ENCODE data around the gene LPCAT2.

LPCAT2 gene

GRCh38 chr16:55471448-55472097 is 37.3 kb upstream of the LPCAT2 start:
- H3K27ac ChIP-seq (ENCODE audit: low read length), result no peak overlapping the region
- H3K4me1 ChIP-seq (ENCODE audit: control insufficient read depth, low read depth, low read length), result peaks cover 14% of the 10 kb centered on the region
- no peak overlapping the region for H3K9ac ChIP-seq (ENCODE audit: low read length)
- H3K36me3 ChIP-seq (ENCODE audit: control insufficient read depth, low read depth, low read length), result no peaks in the 10 kb centered on the region
- H3K9me3 ChIP-seq (ENCODE audit: control insufficient read depth, low read depth, low read length), result no peaks in the 10 kb centered on the region
- no peak overlapping the region for H3K4me3 ChIP-seq (ENCODE audit: low read length)
- H3K27me3 ChIP-seq (ENCODE audit: control insufficient read depth, insufficient read depth, low read length), result peaks cover 15% of the 10 kb centered on the region

GRCh38 chr16:55473587-55473986 is 35.3 kb upstream of the LPCAT2 start:
- Histone ChIP-seq H3K27ac (ENCODE audit: low read length) (no peak overlapping the region), H3K9ac (ENCODE audit: low read length) (no peak overlapping the region), H3K36me3 (ENCODE audit: control insufficient read depth, low read depth, low read length) (no peaks in the 10 kb centered on the region), H3K9me3 (ENCODE audit: control insufficient read depth, low read depth, low read length) (no peaks in the 10 kb centered on the region), H3K4me1 (ENCODE audit: control insufficient read depth, low read depth, low read length) (peaks cover 17% of the 10 kb centered on the region), H3K27me3 (ENCODE audit: control insufficient read depth, insufficient read depth, low read length) (peaks cover 34% of the 10 kb centered on the region), H3K4me3 (ENCODE audit: low read length) (no peak overlapping the region)

- H3K9ac ChIP-seq (ENCODE audit: low read length), result no peak overlapping the region
- H3K4me3 ChIP-seq (ENCODE audit: low read length), result no peak overlapping the region
- no peaks in the 10 kb centered on the region for H3K9me3 ChIP-seq (ENCODE audit: control insufficient read depth, low read depth, low read length)
- H3K27ac ChIP-seq (ENCODE audit: low read length), result no peak overlapping the region
- H3K36me3 ChIP-seq (ENCODE audit: control insufficient read depth, low read depth, low read length), result no peaks in the 10 kb centered on the region
- H3K4me1 ChIP-seq (ENCODE audit: control insufficient read depth, low read depth, low read length), result peaks cover 20% of the 10 kb centered on the region
- H3K27me3 ChIP-seq (ENCODE audit: control insufficient read depth, insufficient read depth, low read length), result peaks cover 40% of the 10 kb centered on the region
Observed at GRCh38 chr16:55474821-55475220, 34.1 kb upstream of the LPCAT2 start.

- peaks cover 51% of the 10 kb centered on the region for H3K27me3 ChIP-seq (ENCODE audit: control insufficient read depth, insufficient read depth, low read length)
Observed at GRCh38 chr16:55475919-55476318, 33.0 kb upstream of the LPCAT2 start.

GRCh38 chr16:55476625-55477533 is 32.0 kb upstream of the LPCAT2 start:
- no peak overlapping the region for H3K9ac ChIP-seq (ENCODE audit: low read length)
- H3K36me3 ChIP-seq (ENCODE audit: control insufficient read depth, low read depth, low read length), result no peaks in the 10 kb centered on the region
- no peak overlapping the region for H3K4me3 ChIP-seq (ENCODE audit: low read length)
- no peak overlapping the region for H3K27ac ChIP-seq (ENCODE audit: low read length)
- peaks cover 52% of the 10 kb centered on the region for H3K27me3 ChIP-seq (ENCODE audit: control insufficient read depth, insufficient read depth, low read length)
- H3K9me3 ChIP-seq (ENCODE audit: control insufficient read depth, low read depth, low read length), result no peaks in the 10 kb centered on the region
- H3K4me1 ChIP-seq (ENCODE audit: control insufficient read depth, low read depth, low read length), result peaks cover 21% of the 10 kb centered on the region

More at GRCh38 chr16:55475919-55476318, 33.0 kb upstream of the LPCAT2 start:
- H3K4me3 ChIP-seq (ENCODE audit: low read length), result no peak overlapping the region
- H3K9me3 ChIP-seq (ENCODE audit: control insufficient read depth, low read depth, low read length), result no peaks in the 10 kb centered on the region
- H3K36me3 ChIP-seq (ENCODE audit: control insufficient read depth, low read depth, low read length), result no peaks in the 10 kb centered on the region
- no peak overlapping the region for H3K27ac ChIP-seq (ENCODE audit: low read length)
- no peak overlapping the region for H3K9ac ChIP-seq (ENCODE audit: low read length)
- H3K4me1 ChIP-seq (ENCODE audit: control insufficient read depth, low read depth, low read length), result peaks cover 18% of the 10 kb centered on the region

GRCh38 chr16:55477736-55478135 is 31.1 kb upstream of the LPCAT2 start:
- no peak overlapping the region for H3K4me3 ChIP-seq (ENCODE audit: low read length)
- peaks cover 52% of the 10 kb centered on the region for H3K27me3 ChIP-seq (ENCODE audit: control insufficient read depth, insufficient read depth, low read length)
- no peak overlapping the region for H3K27ac ChIP-seq (ENCODE audit: low read length)
- no peaks in the 10 kb centered on the region for H3K9me3 ChIP-seq (ENCODE audit: control insufficient read depth, low read depth, low read length)
- H3K36me3 ChIP-seq (ENCODE audit: control insufficient read depth, low read depth, low read length), result no peaks in the 10 kb centered on the region
- H3K4me1 ChIP-seq (ENCODE audit: control insufficient read depth, low read depth, low read length), result peaks cover 21% of the 10 kb centered on the region
- no peak overlapping the region for H3K9ac ChIP-seq (ENCODE audit: low read length)

- Histone ChIP-seq H3K4me3 (ENCODE audit: low read length) (peak within 1 kb of the TSS; percentile 73), H3K9me3 (ENCODE audit: control insufficient read depth, low read depth, low read length) (no peaks in the 10 kb centered on the region), H3K9ac (ENCODE audit: low read length) (peak within 1 kb of the TSS; percentile 65), H3K4me1 (ENCODE audit: control insufficient read depth, low read depth, low read length) (peaks cover 21% of the 10 kb centered on the region), H3K27ac (ENCODE audit: low read length) (no peak within 1 kb of the TSS), H3K36me3 (ENCODE audit: control insufficient read depth, low read depth, low read length) (peaks cover 3% of the 10 kb centered on the region), H3K27me3 (ENCODE audit: control insufficient read depth, insufficient read depth, low read length) (peaks cover 52% of the 10 kb centered on the region)
Observed at GRCh38 chr16:55478827-55479429, 29.9 kb upstream of the LPCAT2 start, which contains the start of gene MMP2. Gene MMP2 (plus strand): TSS chr16:55479198. CDS start chr16:55479480, 282 bp downstream.

GRCh38 chr16:55479430-55480140 is 29.3 kb upstream of the LPCAT2 start:
- H3K4me1 ChIP-seq (ENCODE audit: control insufficient read depth, low read depth, low read length), result peaks cover 21% of the 10 kb centered on the region
- H3K9ac ChIP-seq (ENCODE audit: low read length), result peak overlapping the region; percentile 65
- no peaks in the 10 kb centered on the region for H3K9me3 ChIP-seq (ENCODE audit: control insufficient read depth, low read depth, low read length)
- peaks cover 3% of the 10 kb centered on the region for H3K36me3 ChIP-seq (ENCODE audit: control insufficient read depth, low read depth, low read length)
- H3K27ac ChIP-seq (ENCODE audit: low read length), result no peak overlapping the region
- H3K27me3 ChIP-seq (ENCODE audit: control insufficient read depth, insufficient read depth, low read length), result peaks cover 52% of the 10 kb centered on the region
- H3K4me3 ChIP-seq (ENCODE audit: low read length), result peak overlapping the region; percentile 73

- peak overlapping the region; percentile 73 for H3K4me3 ChIP-seq (ENCODE audit: low read length)
- no peak overlapping the region for H3K27ac ChIP-seq (ENCODE audit: low read length)
- peaks cover 17% of the 10 kb centered on the region for H3K4me1 ChIP-seq (ENCODE audit: control insufficient read depth, low read depth, low read length)
- H3K27me3 ChIP-seq (ENCODE audit: control insufficient read depth, insufficient read depth, low read length), result peaks cover 51% of the 10 kb centered on the region
- H3K9me3 ChIP-seq (ENCODE audit: control insufficient read depth, low read depth, low read length), result no peaks in the 10 kb centered on the region
- H3K36me3 ChIP-seq (ENCODE audit: control insufficient read depth, low read depth, low read length), result peaks cover 3% of the 10 kb centered on the region
- H3K9ac ChIP-seq (ENCODE audit: low read length), result peak overlapping the region; percentile 65
Observed at GRCh38 chr16:55480228-55480655, 28.6 kb upstream of the LPCAT2 start.

- peaks cover 3% of the 10 kb centered on the region for H3K36me3 ChIP-seq (ENCODE audit: control insufficient read depth, low read depth, low read length)
- peaks cover 17% of the 10 kb centered on the region for H3K4me1 ChIP-seq (ENCODE audit: control insufficient read depth, low read depth, low read length)
- no peak overlapping the region for H3K9ac ChIP-seq (ENCODE audit: low read length)
- H3K27ac ChIP-seq (ENCODE audit: low read length), result no peak overlapping the region
- H3K9me3 ChIP-seq (ENCODE audit: control insufficient read depth, low read depth, low read length), result no peaks in the 10 kb centered on the region
- peaks cover 44% of the 10 kb centered on the region for H3K27me3 ChIP-seq (ENCODE audit: control insufficient read depth, insufficient read depth, low read length)
- peak overlapping the region; percentile 73 for H3K4me3 ChIP-seq (ENCODE audit: low read length)
Observed at GRCh38 chr16:55481023-55481422, 27.8 kb upstream of the LPCAT2 start.

- peaks cover 17% of the 10 kb centered on the region for H3K4me1 ChIP-seq (ENCODE audit: control insufficient read depth, low read depth, low read length)
- no peak overlapping the region for H3K4me3 ChIP-seq (ENCODE audit: low read length)
- peaks cover 40% of the 10 kb centered on the region for H3K27me3 ChIP-seq (ENCODE audit: control insufficient read depth, insufficient read depth, low read length)
- H3K9me3 ChIP-seq (ENCODE audit: control insufficient read depth, low read depth, low read length), result no peaks in the 10 kb centered on the region
- no peak overlapping the region for H3K9ac ChIP-seq (ENCODE audit: low read length)
- H3K27ac ChIP-seq (ENCODE audit: low read length), result no peak overlapping the region
- H3K36me3 ChIP-seq (ENCODE audit: control insufficient read depth, low read depth, low read length), result peaks cover 3% of the 10 kb centered on the region
Observed at GRCh38 chr16:55482056-55482455, 26.8 kb upstream of the LPCAT2 start.

Data from iPS-18a (cell line).